GM10266 (cell line): Measurements from ENCODE around the gene GJC1.

Experiments
- DNase-seq: peaks from one replicate; pipeline ENCODE4 v3.0.0; 2012; ENCODE audit errors: extremely low spot score
- TF ChIP-seq, protein P1 (sequence below): IDR thresholded peaks from 2 replicates; pipeline ENCODE4 v1.5.1; 2012; ENCODE audit warnings: mild to moderate bottlenecking, low read depth; ENCODE audit not compliant: control insufficient read depth, insufficient read depth; ENCODE audit errors: missing control alignments

GJC1 gene

DNA sequence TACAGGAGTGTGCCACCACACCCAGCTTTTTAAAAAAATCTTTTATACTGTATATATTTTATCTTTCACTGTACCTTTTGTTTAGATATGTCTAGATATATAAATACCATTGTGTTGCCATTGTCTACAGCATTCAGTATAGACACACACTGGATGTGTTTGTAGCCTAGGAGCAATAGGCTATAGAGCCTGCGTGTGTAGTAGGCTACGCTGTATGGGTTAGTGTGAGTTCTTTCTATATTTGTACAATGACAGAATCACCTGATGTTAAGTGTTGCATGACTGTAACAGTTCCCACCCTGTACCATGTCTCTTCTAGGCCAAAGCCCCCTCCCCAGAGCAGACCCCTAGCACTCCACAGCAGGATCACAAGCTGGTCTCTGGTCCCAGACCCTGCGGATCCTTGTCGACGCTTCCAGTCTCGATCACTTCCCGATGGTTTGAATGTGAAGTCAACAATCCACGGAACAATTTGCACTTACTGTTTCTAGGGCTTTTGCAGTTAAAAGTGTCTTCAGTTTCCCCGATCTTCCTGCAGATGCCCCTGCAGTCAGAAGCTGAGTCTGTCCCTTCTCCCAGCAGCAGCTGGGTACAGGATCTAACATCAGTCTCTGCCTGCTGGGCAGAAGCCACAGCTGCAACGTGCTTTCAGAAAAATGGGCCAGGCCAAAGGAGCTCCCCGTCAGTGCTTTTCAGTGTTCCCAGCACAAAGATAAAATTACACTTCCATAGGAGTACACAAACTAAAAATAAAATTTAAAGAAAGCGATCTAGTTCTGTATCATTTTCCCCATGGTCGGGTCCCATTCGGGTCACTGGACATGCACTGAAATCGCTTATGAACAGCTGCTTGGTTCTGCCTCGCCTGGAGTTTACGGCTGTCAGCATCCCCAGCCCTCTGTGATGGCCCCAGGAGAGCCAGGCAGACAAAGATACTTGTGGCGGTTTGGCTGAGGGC, 35.9 kb downstream of the GJC1 start:
- no peak for DNase-seq
- TF ChIP-seq, protein P1, sequence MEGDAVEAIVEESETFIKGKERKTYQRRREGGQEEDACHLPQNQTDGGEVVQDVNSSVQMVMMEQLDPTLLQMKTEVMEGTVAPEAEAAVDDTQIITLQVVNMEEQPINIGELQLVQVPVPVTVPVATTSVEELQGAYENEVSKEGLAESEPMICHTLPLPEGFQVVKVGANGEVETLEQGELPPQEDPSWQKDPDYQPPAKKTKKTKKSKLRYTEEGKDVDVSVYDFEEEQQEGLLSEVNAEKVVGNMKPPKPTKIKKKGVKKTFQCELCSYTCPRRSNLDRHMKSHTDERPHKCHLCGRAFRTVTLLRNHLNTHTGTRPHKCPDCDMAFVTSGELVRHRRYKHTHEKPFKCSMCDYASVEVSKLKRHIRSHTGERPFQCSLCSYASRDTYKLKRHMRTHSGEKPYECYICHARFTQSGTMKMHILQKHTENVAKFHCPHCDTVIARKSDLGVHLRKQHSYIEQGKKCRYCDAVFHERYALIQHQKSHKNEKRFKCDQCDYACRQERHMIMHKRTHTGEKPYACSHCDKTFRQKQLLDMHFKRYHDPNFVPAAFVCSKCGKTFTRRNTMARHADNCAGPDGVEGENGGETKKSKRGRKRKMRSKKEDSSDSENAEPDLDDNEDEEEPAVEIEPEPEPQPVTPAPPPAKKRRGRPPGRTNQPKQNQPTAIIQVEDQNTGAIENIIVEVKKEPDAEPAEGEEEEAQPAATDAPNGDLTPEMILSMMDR: no peak

DNA sequence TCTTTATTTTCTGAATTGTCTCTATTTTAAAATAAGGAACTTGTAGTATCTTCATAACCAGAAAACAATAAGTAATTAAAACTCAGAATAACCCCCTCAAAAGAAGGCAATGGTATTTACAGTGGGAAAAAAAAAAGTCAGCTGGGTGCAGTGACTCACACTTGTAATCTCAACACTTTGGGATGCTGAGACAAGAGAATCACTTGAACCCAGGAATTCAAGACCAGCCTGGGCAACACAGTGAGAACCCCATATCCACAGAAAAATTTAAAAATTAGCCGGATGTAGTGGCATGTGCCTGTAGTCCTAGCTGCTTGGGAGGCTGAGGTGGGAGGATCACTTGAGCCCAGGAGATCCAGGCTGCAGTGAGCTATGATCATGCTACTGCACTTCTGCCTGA, 37.8 kb downstream of the GJC1 start:
- TF ChIP-seq, protein P1: no peak
- DNase-seq: no peak

- no peak for DNase-seq
- TF ChIP-seq, protein P1: no peak
Measured at GRCh38 chr17:44788139-44788538, 41.9 kb downstream of the GJC1 start.

DNA sequence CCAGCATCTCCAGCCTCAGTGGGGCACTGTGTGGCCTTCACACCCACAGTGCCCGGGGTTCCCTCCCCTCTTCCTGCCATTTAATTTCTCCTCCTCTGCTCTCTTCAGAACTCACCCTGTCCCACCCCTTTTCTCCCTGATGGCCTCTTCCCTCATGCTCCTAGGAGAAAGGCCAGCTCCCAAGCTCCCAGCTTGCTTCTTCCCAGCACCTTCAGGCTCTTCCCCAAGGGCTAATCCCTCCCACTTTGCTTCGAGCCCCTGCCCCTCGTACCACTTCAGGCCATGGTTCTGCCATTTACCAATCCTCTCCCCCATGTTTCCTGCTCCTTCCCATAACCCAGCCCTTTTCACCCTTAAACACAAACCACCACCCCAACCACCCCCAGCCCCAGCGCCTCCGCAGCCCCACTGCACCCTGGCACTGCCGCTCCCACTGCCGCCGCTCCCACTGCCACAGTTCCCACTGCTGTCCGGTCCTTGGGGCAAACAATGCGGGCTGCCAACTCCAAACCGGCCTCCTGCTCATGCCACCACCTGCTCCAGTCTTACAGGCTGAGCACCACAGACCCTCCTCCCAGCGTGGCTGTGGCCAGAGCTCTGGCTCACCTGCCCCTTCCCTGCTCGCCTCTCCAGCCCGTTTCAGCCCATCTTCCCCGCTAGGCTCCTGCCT, 42.7 kb downstream of the GJC1 start:
- DNase-seq: no peak
- TF ChIP-seq, protein P1: no peak

DNA sequence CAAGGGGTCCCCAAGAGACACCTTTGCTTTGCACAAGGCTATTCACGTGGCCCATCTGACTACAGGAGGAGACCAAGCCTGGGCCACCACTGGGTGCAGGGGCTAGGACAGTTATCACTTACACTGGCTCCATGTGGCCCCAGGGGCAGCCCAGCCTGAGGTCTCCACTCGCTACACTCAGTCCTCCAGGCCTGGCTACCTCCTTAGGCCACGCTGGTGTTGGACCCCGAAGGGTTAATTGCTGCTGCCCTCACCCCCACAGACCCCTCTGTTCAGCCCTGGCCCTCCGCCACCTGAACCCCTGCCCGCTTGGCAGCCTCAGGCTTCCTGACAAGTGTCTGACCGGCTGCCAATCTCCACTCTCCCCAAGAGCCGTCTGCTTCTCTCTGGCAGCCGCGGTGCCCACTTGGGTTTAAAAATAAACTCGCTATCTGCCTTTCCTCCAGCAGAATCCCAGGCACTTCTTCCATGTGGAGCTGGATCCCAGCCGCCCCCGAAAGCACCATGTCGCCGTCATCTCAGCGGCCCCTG, 43.5 kb downstream of the GJC1 start:
- TF ChIP-seq, protein P1: no peak
- DNase-seq: no peak

- DNase-seq: no peak
- TF ChIP-seq, protein P1: no peak
Measured at GRCh38 chr17:44785921-44786320, 44.2 kb downstream of the GJC1 start.
